Lower lobe of right lung (tissue), 2 donors: ENCODE results near the gene C15orf39. TPM values are rescaled to one million over a fixed set of nuclear protein-coding genes. Genes with fewer than 3 reads are reported as not detected.
"Not testable (repeated sequence)": the region's sequence is repeated elsewhere in the genome, so short reads cannot be mapped to it uniquely, and the experiment has no call there.

Source experiments
- ATAC-seq, 2 donors: fragments of 200-7000 bp; cut with Tn5 transposase; one replicate each; pipeline ENCODE4 v1.9.1; 2020 to 2022; ENCODE audit warnings: mild to moderate bottlenecking in 2 of 2, moderate library complexity in 2 of 2
- DNase-seq: peaks from one replicate; pipeline ENCODE4 v3.0.0-alpha.2; 2020
- H3K27ac ChIP-seq: fragments of 200-600 bp; one replicate; pipeline ENCODE4 v1.8.0; 2022
- H3K27me3 ChIP-seq: fragments of 200-600 bp; one replicate; pipeline ENCODE4 v1.8.0; 2022; ENCODE audit warnings: low read depth
- H3K36me3 ChIP-seq: fragments of 200-600 bp; one replicate; pipeline ENCODE4 v1.8.0; 2022; ENCODE audit warnings: mild to moderate bottlenecking
- H3K4me1 ChIP-seq: fragments of 200-600 bp; one replicate; pipeline ENCODE4 v1.8.0; 2022
- H3K4me3 ChIP-seq: fragments of 200-600 bp; one replicate; pipeline ENCODE4 v1.8.0; 2022; ENCODE audit warnings: mild to moderate bottlenecking
- H3K9me3 ChIP-seq: fragments of 200-600 bp; one replicate; pipeline ENCODE4 v1.8.0; 2022
- CTCF ChIP-seq: fragments of 200-600 bp; IDR thresholded peaks from one replicate; pipeline ENCODE4 v1.8.0; 2022; ENCODE audit warnings: antibody characterized with exemption, mild to moderate bottlenecking
- intact Hi-C: fragments of 100-400 bp; cut with DNase I; formaldehyde crosslinking; loops from one replicate; pipeline ENCODE4 v1.11.0; 2022
- total RNA-seq: library from RNA; stranded (reverse); fragmentation: NEBNext Ultra II Directional; extraction: Animal tissue kit (Norgen Biotek cat#: 25700); gene quantifications from one replicate; pipeline ENCODE4 v1.2.1, GENCODE V29; 2021
- donor health status: DM: no; HTN: yes; CAD: no; lungs with severe emphysema.

The C15orf39 gene
- total RNA-seq, 1 donor from 2014 or later = 36.3 TPM

GRCh38 chr15:75235760-75236729 is 34.4 kb downstream of the C15orf39 start:
- Histone ChIP-seq H3K36me3 (no peaks in the 10 kb centered on the region), H3K4me1 (no peaks in the 10 kb centered on the region), H3K9me3 (no peaks in the 10 kb centered on the region), H3K4me3 (no peak overlapping the region), H3K27me3 (peaks cover 28% of the 10 kb centered on the region), H3K27ac (no peak overlapping the region)
- no peak for TF ChIP-seq CTCF
- DNase-seq (no peak), ATAC-seq (no peak)
- intact Hi-C loops = no loop called here

GRCh38 chr15:75237316-75237982 is 35.8 kb downstream of the C15orf39 start:
- TF ChIP-seq CTCF = no peak
- Histone ChIP-seq H3K27me3 (peaks cover 25% of the 10 kb centered on the region), H3K4me3 (no peak overlapping the region), H3K4me1 (no peaks in the 10 kb centered on the region), H3K27ac (no peak overlapping the region), H3K9me3 (no peaks in the 10 kb centered on the region), H3K36me3 (no peaks in the 10 kb centered on the region)
- intact Hi-C loops = no loop called here
- DNase-seq = no peak
- no peak for ATAC-seq

- no peaks in the 10 kb centered on the region for H3K36me3 ChIP-seq
- TF ChIP-seq CTCF = no peak
- intact Hi-C loops = no loop called here
- no peak overlapping the region for H3K27ac ChIP-seq
- H3K4me3 ChIP-seq = no peak overlapping the region
- H3K27me3 ChIP-seq = peaks cover 24% of the 10 kb centered on the region
- no peak for ATAC-seq
- no peak for DNase-seq
- H3K9me3 ChIP-seq = no peaks in the 10 kb centered on the region
- no peaks in the 10 kb centered on the region for H3K4me1 ChIP-seq
These were observed 36.5 kb downstream of the C15orf39 start for GRCh38 chr15:75238150-75238549.

- DNase-seq, H3K4me1 ChIP-seq, H3K4me3 ChIP-seq, H3K27me3 ChIP-seq, H3K27ac ChIP-seq, ATAC-seq, H3K9me3 ChIP-seq, intact Hi-C loops, H3K36me3 ChIP-seq: not testable (repeated sequence)
These were observed 44.1 kb downstream of the C15orf39 start for GRCh38 chr15:75245741-75246140.

- intact Hi-C loops, H3K36me3 ChIP-seq, ATAC-seq, H3K4me3 ChIP-seq, H3K27ac ChIP-seq, H3K4me1 ChIP-seq, H3K9me3 ChIP-seq, DNase-seq, H3K27me3 ChIP-seq: not testable (repeated sequence)
These were observed 47.3 kb downstream of the C15orf39 start for GRCh38 chr15:75248991-75249390.

GRCh38 chr15:75249726-75250125 is 48.0 kb downstream of the C15orf39 start:
- H3K9me3 ChIP-seq = no peaks in the 10 kb centered on the region
- no peak overlapping the region for H3K27ac ChIP-seq
- H3K4me3 ChIP-seq = no peak overlapping the region
- no peaks in the 10 kb centered on the region for H3K4me1 ChIP-seq
- ATAC-seq = no peak
- DNase-seq = no peak
- H3K36me3 ChIP-seq = no peaks in the 10 kb centered on the region
- peaks cover 7% of the 10 kb centered on the region for H3K27me3 ChIP-seq
- intact Hi-C loops = no loop called here
- no peak for TF ChIP-seq CTCF

GRCh38 chr15:75251343-75251742 is 49.7 kb downstream of the C15orf39 start:
- H3K4me3 ChIP-seq, H3K27ac ChIP-seq, H3K36me3 ChIP-seq, DNase-seq, H3K9me3 ChIP-seq, ATAC-seq, H3K27me3 ChIP-seq, H3K4me1 ChIP-seq, intact Hi-C loops: not testable (repeated sequence)

GRCh38 chr15:75252285-75252684 is 50.6 kb downstream of the C15orf39 start:
- H3K4me1 ChIP-seq, H3K27ac ChIP-seq, H3K27me3 ChIP-seq, intact Hi-C loops, H3K4me3 ChIP-seq, H3K36me3 ChIP-seq, ATAC-seq, DNase-seq, H3K9me3 ChIP-seq: not testable (repeated sequence)

- H3K27ac ChIP-seq, intact Hi-C loops, H3K4me1 ChIP-seq, H3K36me3 ChIP-seq, DNase-seq, ATAC-seq, H3K4me3 ChIP-seq, H3K27me3 ChIP-seq, H3K9me3 ChIP-seq: not testable (repeated sequence)
These were observed 56.4 kb downstream of the C15orf39 start, which contains the start of gene GOLGA6C for GRCh38 chr15:75258034-75258433. GOLGA6C (plus strand) TSS chr15:75258334; CDS start chr15:75258599, 265 bp downstream.
